Tibial nerve (tissue), 4 donors: ENCODE data around the gene SLC5A10. TPM values are rescaled to one million over a fixed set of nuclear protein-coding genes. Genes with fewer than 3 reads are reported as not detected.

Experiments
- DNase-seq, 2 donors: peaks; one replicate each; pipeline ENCODE4 v3.0.0-alpha.2; 2019; ENCODE audit warnings: low spot score in 2 of 2
- H3K27ac ChIP-seq, 4 donors: fragments of 200-600 bp; sonication (generic) in 3 of 4; one replicate each; pipeline ENCODE4 v1.5.1; 2017 to 2019; ENCODE audit warnings: mild to moderate bottlenecking in 1 of 4
- H3K27me3 ChIP-seq, 2 donors: fragments of 200-600 bp; sonication (generic) in 1 of 2; one replicate each; pipeline versions ENCODE4 v1.5.1 to v1.6.0; 2017 to 2019
- H3K36me3 ChIP-seq, 3 donors: fragments of 200-600 bp; sonication (generic); one replicate each; pipeline ENCODE4 v1.5.1; 2018 to 2019
- H3K4me1 ChIP-seq, 4 donors: fragments of 200-600 bp; sonication (generic) in 3 of 4; one replicate each; pipeline ENCODE4 v1.5.1; 2017 to 2019
- H3K4me3 ChIP-seq, 4 donors: fragments of 200-600 bp; sonication (generic) in 3 of 4; one replicate each; pipeline ENCODE4 v1.5.1; 2017 to 2019; ENCODE audit warnings: mild to moderate bottlenecking in 1 of 4, moderate library complexity in 1 of 4
- H3K9me3 ChIP-seq, 4 donors: fragments of 200-600 bp; sonication (generic) in 3 of 4; one replicate each; pipeline ENCODE4 v1.5.1; 2017 to 2019
- EP300 ChIP-seq, 2 donors: sonication (generic); formaldehyde crosslinking; IDR thresholded peaks; one replicate each; pipeline ENCODE4 v1.6.1; 2017; ENCODE audit warnings: antibody characterized with exemption in 2 of 2, mild to moderate bottlenecking in 1 of 2
- POLR2A ChIP-seq, 2 donors: fragments of 450-650 bp; IDR thresholded peaks; one replicate each; pipeline ENCODE4 v1.6.1; 2017; ENCODE audit warnings: antibody characterized with exemption in 2 of 2, mild to moderate bottlenecking in 2 of 2, moderate library complexity in 2 of 2
- WGBS, 2 donors: methylation state at CpG; one replicate each; pipeline ENCODE4 v1.1.5; 2018; 5-methylcytosine and 5-hydroxymethylcytosine counted together
- total RNA-seq, 4 donors: library from RNA; depleted of rRNA; stranded (reverse); fragments of >200 nt; gene quantifications; one replicate each; pipeline ENCODE4 v1.1.0, GENCODE V29; 2016
- TF ChIP-seq, protein P1 (sequence below), 5 experiments: fragments of 200-600 bp in 3 of 5; fragments of 450-650 bp in 2 of 5; sonication (generic) in 3 of 5; IDR thresholded peaks; one replicate each; pipeline ENCODE4 v1.5.1; 2016 to 2019; ENCODE audit warnings: antibody characterized with exemption in 5 of 5, mild to moderate bottlenecking in 3 of 5, moderate library complexity in 2 of 5

Gene SLC5A10
- total RNA-seq, 4 donors from 2014 or later = not detected

DNA sequence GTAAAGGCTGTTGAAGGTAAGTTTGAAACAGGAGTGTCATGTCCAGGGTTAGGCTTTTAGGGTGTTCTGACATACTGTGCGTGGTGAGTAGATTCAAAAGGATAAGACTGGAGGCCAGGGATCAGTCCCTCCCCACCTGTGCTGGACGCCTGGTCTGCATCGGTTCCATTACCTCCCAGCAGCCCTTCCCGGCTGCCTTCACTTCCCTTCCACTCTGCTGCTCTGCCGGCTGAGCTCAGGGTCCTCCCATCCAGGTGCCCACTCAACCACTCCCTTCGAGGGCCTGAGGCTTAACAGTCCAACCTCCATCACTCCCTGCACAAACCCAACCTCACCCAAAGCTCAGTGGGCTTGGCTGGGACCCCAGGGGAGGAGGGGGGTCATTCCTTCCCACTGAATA lies 4.1 kb upstream of the SLC5A10 start:
- H3K27me3 ChIP-seq = peaks cover 0 to 7% of the 10 kb centered on the region in 2 donors
- 72 to 74% methylated on average over 6 of the region's 6 CpGs for WGBS, 2 donors

DNA sequence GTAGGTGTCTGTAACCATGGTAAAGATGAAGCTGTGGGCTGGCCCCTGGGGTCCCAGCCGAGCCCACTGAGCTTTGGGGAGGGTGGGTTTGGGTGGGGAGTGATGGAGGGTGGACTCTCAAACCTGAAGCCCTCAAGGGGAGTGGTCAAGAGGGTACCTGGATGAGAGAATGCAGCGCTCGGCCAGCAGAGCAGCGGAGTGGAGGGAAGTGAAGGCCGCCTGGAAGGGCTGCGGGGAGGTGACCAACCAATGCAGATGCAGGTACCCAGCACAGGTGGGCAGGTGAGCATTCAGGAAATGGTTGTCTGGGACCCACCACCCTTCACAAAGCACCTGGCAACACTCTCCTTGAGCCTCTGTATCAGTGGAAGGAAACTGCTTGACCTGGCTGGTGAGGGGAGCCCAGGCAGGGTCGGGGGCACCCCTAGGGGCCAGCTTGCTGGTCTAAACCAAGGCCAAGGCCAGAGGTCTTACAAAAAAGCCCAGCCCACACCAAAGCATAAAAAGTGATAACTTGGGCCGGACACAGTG lies 3.4 kb upstream of the SLC5A10 start:
- Histone ChIP-seq H3K4me3 (no peak overlapping the region), H3K9me3 (no peaks in the 10 kb centered on the region), H3K36me3 (no peaks in the 10 kb centered on the region), H3K4me1 (no peaks in the 10 kb centered on the region), H3K27me3 (peaks cover 0 to 7% of the 10 kb centered on the region in 2 donors), H3K27ac (no peak overlapping the region)
- TF ChIP-seq, protein P1, sequence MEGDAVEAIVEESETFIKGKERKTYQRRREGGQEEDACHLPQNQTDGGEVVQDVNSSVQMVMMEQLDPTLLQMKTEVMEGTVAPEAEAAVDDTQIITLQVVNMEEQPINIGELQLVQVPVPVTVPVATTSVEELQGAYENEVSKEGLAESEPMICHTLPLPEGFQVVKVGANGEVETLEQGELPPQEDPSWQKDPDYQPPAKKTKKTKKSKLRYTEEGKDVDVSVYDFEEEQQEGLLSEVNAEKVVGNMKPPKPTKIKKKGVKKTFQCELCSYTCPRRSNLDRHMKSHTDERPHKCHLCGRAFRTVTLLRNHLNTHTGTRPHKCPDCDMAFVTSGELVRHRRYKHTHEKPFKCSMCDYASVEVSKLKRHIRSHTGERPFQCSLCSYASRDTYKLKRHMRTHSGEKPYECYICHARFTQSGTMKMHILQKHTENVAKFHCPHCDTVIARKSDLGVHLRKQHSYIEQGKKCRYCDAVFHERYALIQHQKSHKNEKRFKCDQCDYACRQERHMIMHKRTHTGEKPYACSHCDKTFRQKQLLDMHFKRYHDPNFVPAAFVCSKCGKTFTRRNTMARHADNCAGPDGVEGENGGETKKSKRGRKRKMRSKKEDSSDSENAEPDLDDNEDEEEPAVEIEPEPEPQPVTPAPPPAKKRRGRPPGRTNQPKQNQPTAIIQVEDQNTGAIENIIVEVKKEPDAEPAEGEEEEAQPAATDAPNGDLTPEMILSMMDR (IDR thresholded peaks at IDR 0.05) = no peak
- TF ChIP-seq EP300 (IDR thresholded peaks at IDR 0.05) (no peak), POLR2A (IDR thresholded peaks at IDR 0.05) (no peak)
- no peak for DNase-seq
- WGBS, 2 donors = 71 to 84% methylated on average over 7 to 8 of the region's 8 CpGs

More for the DNA sequence above, 4.1 kb upstream of the SLC5A10 start:
- no peak for TF ChIP-seq POLR2A (IDR thresholded peaks at IDR 0.05)
- no peaks in the 10 kb centered on the region for H3K9me3 ChIP-seq
- no peak overlapping the region for H3K4me3 ChIP-seq
- H3K4me1 ChIP-seq = no peaks in the 10 kb centered on the region
- no peak overlapping the region for H3K27ac ChIP-seq
- DNase-seq = no peak
- no peaks in the 10 kb centered on the region for H3K36me3 ChIP-seq

DNA sequence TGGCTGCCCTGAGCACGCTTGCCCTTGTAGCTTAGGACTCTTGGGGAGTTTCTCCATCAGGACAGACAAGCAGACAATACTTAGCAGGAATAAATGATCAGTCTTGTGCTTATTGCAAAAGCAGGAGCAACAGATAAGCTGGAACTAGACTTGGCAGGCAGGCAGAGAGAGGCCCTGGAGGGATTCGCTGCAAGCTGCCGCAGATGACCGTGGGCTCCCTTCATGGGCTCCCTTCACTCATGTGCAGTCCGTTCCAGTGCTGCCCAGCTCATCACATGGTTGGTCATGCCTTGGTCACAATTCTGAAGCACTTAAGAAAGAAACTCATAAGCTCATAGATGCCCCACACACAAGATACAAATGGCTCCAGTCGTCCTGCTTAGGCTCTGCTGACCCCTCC lies 2.4 kb upstream of the SLC5A10 start:
- no peak for DNase-seq

DNA sequence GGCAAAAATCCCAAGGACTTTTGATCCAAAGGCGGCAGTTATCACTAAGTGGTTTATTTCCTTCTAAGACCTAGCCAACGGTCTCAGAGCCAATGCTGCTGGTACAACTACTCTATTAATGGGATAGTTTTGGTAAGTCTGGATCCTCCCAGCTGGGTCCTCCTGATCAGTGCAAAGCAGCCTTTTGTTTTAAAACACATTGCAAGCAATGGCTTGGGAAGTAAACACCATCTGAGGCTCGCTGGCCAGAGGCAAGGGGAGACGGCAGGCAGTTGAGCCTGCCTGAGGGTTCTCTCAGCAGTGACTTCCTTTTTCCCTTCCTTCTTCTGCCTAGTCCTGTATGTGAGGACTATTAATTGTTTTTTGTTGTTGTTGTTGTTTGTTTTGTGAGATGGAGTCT lies 1.6 kb upstream of the SLC5A10 start:
- Histone ChIP-seq H3K27ac (no peak overlapping the region), H3K4me3 (no peak overlapping the region), H3K36me3 (no peaks in the 10 kb centered on the region), H3K9me3 (no peaks in the 10 kb centered on the region), H3K4me1 (no peaks in the 10 kb centered on the region), H3K27me3 (peaks cover 0 to 6% of the 10 kb centered on the region in 2 donors)
- no peak for DNase-seq
- WGBS, 2 donors = 64 to 74% methylated on average over 4 of the region's 4 CpGs
- TF ChIP-seq, protein P1 (IDR thresholded peaks at IDR 0.05) = no peak
- no peak for TF ChIP-seq POLR2A (IDR thresholded peaks at IDR 0.05)
- no peak for TF ChIP-seq EP300 (IDR thresholded peaks at IDR 0.05)

More for the DNA sequence above, 2.4 kb upstream of the SLC5A10 start:
- 75 to 79% methylated on average over 3 to 6 of the region's 6 CpGs for WGBS, 2 donors
- H3K27ac ChIP-seq = no peak overlapping the region
- TF ChIP-seq POLR2A (IDR thresholded peaks at IDR 0.05) = no peak
- no peak for TF ChIP-seq EP300 (IDR thresholded peaks at IDR 0.05)
- TF ChIP-seq, protein P1 (IDR thresholded peaks at IDR 0.05) = no peak
- H3K27me3 ChIP-seq = peaks cover 0 to 7% of the 10 kb centered on the region in 2 donors
- no peak overlapping the region for H3K4me3 ChIP-seq
- H3K36me3 ChIP-seq = no peaks in the 10 kb centered on the region
- H3K4me1 ChIP-seq = no peaks in the 10 kb centered on the region
- H3K9me3 ChIP-seq = no peaks in the 10 kb centered on the region

DNA sequence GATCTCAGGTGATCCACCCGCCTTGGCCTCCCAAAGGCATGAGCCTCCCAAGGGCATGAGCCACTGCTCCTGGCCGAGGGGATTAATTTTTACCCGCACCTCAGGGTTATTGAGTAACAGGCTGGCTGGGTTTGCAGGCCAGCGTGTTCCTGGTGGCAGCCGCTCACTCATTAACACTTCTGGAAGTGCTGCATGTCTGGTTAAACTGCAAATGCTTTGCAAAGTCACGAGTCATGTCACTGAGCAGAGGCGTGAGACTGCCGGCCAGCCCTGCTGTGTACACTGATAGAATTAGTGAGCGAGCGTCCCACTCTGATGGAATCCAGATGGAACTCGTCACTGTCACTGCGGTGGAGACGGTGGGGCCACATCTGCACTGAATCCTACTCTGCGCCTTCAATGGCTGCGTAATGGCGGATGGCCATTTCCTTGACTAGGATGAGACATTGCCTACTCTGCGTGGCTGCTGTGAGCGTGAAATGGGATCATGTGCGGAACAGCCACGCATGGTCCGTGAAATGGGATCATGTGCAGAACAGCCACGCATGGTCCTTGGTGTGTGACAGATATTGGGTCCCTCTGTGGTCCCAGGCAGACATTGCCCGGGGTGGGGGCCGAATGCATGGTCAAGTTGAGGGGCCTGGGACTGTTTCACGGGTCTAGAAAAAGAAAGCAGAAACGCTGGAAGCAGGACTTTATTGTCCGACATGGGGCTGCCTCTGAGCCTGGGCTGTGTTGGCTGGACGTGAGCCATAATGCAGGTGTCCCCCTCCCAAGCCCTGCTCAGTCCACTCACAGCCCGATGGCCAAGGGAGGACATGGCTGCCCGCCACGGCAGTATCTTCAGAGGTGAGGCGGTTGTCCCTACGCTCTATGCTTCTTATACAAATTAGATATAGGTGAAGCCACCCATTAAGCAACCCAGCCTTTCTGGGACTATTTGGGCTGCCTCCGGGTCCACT lies 740 bp upstream of the SLC5A10 start:
- DNase-seq = no peak
- H3K27ac ChIP-seq = no peak overlapping the region
- no peaks in the 10 kb centered on the region for H3K4me1 ChIP-seq
- no peaks in the 10 kb centered on the region for H3K9me3 ChIP-seq
- H3K36me3 ChIP-seq = no peaks in the 10 kb centered on the region
- H3K4me3 ChIP-seq = no peak overlapping the region
- no peaks in the 10 kb centered on the region for H3K27me3 ChIP-seq
- 80 to 83% methylated on average over 34 of the region's 34 CpGs for WGBS, 2 donors
- no peak for TF ChIP-seq POLR2A (IDR thresholded peaks at IDR 0.05)

DNA sequence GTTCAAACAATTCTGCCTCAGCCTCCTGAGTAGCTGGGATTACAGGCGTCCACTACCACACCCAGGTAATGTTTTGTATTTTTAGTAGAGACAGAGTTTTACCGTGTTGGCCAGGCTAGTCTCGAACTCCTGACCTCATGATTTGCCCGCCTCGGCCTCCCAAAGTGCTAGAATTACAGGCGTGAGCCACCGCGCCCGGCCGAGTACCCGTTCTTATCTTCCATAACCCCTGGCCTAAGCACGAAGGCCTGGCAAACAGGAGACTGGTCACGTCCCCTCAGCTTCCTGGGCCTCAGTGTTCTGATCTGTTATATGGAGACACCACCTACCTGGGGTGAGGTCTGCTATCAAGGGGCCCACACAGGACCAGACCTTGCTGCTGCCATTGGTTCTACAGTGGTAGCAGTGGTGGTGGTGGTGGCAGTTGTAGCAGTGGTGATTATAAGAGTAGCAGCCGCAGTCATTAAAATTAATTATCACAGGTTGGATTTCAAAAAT lies 1.3 kb downstream of the SLC5A10 start:
- no peak overlapping the region for H3K4me3 ChIP-seq

More for the DNA sequence above, 1.3 kb downstream of the SLC5A10 start:
- Histone ChIP-seq H3K36me3 (no peaks in the 10 kb centered on the region), H3K4me1 (no peaks in the 10 kb centered on the region), H3K27me3 (no peaks in the 10 kb centered on the region), H3K27ac (no peak overlapping the region), H3K9me3 (no peaks in the 10 kb centered on the region)
- no peak for DNase-seq
- 90 to 91% methylated on average over 14 of the region's 14 CpGs for WGBS, 2 donors
- no peak for TF ChIP-seq POLR2A (IDR thresholded peaks at IDR 0.05)
- TF ChIP-seq, protein P1 (IDR thresholded peaks at IDR 0.05) = no peak
- TF ChIP-seq EP300 (IDR thresholded peaks at IDR 0.05) = no peak
